Upper lobe of right lung (tissue), 1 donor: Measurements from ENCODE around the gene RMI1. TPM values are rescaled to one million over a fixed set of nuclear protein-coding genes. Genes with fewer than 3 reads are reported as not detected.

Experiments used
- ATAC-seq: fragments of 200-7000 bp; cut with Tn5 transposase; one replicate; pipeline ENCODE4 v1.9.1; 2020; ENCODE audit warnings: mild to moderate bottlenecking, moderate library complexity
- DNase-seq: peaks from one replicate; pipeline ENCODE4 v3.0.0-alpha.2; 2020
- H3K27ac ChIP-seq: fragments of 200-600 bp; one replicate; pipeline ENCODE4 v1.8.0; 2022
- H3K27me3 ChIP-seq: fragments of 200-600 bp; one replicate; pipeline ENCODE4 v1.8.0; 2022; ENCODE audit warnings: mild to moderate bottlenecking
- H3K36me3 ChIP-seq: fragments of 200-600 bp; one replicate; pipeline ENCODE4 v1.8.0; 2022
- H3K4me1 ChIP-seq: fragments of 200-600 bp; one replicate; pipeline ENCODE4 v1.8.0; 2022
- H3K4me3 ChIP-seq: fragments of 200-600 bp; one replicate; pipeline ENCODE4 v1.8.0; 2022; ENCODE audit warnings: mild to moderate bottlenecking
- H3K9me3 ChIP-seq: fragments of 200-600 bp; one replicate; pipeline ENCODE4 v1.8.0; 2022
- intact Hi-C: fragments of 100-400 bp; cut with DNase I; formaldehyde crosslinking; loops from one replicate; pipeline ENCODE4 v1.11.0; 2022
- total RNA-seq: library from RNA; stranded (reverse); fragmentation: NEBNext Ultra II Directional; extraction: Animal tissue kit (Norgen Biotek cat#: 25700); gene quantifications from one replicate; pipeline ENCODE4 v1.2.1, GENCODE V29; 2021
- TF ChIP-seq, protein P1 (sequence below): fragments of 200-600 bp; IDR thresholded peaks from one replicate; pipeline ENCODE4 v1.8.0; 2022; ENCODE audit warnings: antibody characterized with exemption
- donor health status: DM: no; HTN: yes; CAD: no; lungs with severe emphysema.

RMI1 gene
- total RNA-seq, 1 donor from 2014 or later: 5.4 TPM

DNA sequence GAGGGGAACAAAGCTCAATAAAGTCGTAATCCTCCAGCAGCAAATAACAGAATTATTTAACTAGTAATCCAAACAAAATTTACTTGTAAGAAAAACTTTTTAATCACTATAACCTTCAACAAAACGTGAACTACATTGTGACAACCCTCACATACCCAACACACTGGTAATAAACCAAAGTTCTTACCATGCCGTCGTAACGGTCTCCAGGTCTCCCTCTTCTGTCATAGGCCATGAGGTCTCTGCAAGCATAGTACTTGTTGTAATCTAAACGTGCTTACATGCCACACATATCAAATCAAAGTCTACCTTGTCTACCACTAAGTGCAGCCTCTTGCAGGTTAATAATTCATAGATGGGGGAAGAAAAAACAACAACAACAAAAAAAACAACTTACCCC, 9.1 kb upstream of the RMI1 start:
- H3K27me3 ChIP-seq: no peaks in the 10 kb centered on the region
- no peak for DNase-seq
- no peaks in the 10 kb centered on the region for H3K9me3 ChIP-seq
- peaks cover 100% of the 10 kb centered on the region for H3K36me3 ChIP-seq
- peaks cover 15% of the 10 kb centered on the region for H3K4me1 ChIP-seq
- intact Hi-C loops: no loop called here
- no peak overlapping the region for H3K4me3 ChIP-seq
- ATAC-seq: no peak
- TF ChIP-seq, protein P1, sequence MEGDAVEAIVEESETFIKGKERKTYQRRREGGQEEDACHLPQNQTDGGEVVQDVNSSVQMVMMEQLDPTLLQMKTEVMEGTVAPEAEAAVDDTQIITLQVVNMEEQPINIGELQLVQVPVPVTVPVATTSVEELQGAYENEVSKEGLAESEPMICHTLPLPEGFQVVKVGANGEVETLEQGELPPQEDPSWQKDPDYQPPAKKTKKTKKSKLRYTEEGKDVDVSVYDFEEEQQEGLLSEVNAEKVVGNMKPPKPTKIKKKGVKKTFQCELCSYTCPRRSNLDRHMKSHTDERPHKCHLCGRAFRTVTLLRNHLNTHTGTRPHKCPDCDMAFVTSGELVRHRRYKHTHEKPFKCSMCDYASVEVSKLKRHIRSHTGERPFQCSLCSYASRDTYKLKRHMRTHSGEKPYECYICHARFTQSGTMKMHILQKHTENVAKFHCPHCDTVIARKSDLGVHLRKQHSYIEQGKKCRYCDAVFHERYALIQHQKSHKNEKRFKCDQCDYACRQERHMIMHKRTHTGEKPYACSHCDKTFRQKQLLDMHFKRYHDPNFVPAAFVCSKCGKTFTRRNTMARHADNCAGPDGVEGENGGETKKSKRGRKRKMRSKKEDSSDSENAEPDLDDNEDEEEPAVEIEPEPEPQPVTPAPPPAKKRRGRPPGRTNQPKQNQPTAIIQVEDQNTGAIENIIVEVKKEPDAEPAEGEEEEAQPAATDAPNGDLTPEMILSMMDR: no peak
- H3K27ac ChIP-seq: no peak overlapping the region

DNA sequence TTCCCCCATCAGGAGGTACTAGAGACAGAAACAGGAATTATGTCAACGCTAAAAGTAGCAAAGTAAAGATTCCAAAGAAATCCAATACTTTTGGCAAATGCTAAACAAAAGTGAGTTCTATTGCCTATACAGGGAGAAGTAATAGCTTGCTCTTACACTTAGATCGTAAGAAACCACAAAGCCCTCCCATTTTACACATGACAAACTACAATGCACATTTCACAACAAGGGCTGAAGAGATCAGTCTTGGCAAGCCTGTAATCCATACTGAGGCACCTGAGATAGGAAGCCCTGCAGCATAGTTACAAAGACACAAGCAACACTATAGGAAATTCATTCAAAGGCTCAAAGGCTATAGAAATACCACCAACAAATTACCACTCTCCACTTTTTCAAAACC, 8.3 kb upstream of the RMI1 start:
- no peaks in the 10 kb centered on the region for H3K9me3 ChIP-seq
- TF ChIP-seq, protein P1: no peak

DNA sequence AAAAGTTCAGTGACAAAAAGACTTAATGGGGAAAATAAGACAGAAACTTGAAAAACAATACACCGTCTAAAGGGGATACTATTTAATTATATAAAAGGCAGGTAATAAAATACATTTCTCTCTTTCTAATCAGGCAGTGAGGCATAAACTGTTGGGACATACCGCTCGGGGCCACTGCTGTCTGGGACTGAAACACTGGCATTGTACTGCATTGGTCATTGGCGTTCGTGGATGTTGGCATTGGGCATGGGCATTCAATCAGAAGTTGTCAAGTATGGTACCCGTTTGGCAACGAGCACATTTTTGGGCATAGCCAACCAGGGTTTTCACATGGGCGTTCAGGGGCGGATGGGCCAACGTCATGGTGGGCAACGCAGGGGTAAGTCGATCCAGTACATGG, 5.3 kb upstream of the RMI1 start:
- DNase-seq (no peak), ATAC-seq (no peak)
- H3K27me3 ChIP-seq: no peaks in the 10 kb centered on the region
- H3K36me3 ChIP-seq: peaks cover 82% of the 10 kb centered on the region
- no peak overlapping the region for H3K4me3 ChIP-seq
- TF ChIP-seq, protein P1: no peak
- H3K4me1 ChIP-seq: peaks cover 31% of the 10 kb centered on the region
- intact Hi-C loops: no loop called here
- no peak overlapping the region for H3K27ac ChIP-seq
- no peaks in the 10 kb centered on the region for H3K9me3 ChIP-seq

More for the DNA sequence above, 8.3 kb upstream of the RMI1 start:
- intact Hi-C loops: no loop called here
- H3K36me3 ChIP-seq: peaks cover 100% of the 10 kb centered on the region
- DNase-seq (no peak), ATAC-seq (no peak)
- no peak overlapping the region for H3K4me3 ChIP-seq
- no peak overlapping the region for H3K27ac ChIP-seq
- H3K4me1 ChIP-seq: peaks cover 23% of the 10 kb centered on the region
- H3K27me3 ChIP-seq: no peaks in the 10 kb centered on the region

DNA sequence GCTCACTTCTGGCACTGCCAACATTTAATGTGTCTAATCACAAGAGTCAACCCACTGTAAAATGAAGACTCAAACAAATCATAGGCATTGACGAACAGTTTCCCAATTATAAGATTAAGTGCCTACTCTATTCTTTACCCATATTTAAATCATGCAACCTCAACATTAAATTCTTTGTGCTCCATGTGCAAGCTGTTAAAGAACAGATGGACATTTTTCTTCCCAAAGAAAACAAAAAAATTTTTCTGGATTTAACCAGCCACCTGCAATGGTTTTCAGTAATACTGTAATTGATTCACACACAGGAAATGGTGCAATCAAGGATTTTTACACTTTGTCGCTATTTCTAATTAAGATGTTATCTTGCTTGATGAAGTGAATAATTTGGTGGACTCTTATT, 4.2 kb upstream of the RMI1 start:
- DNase-seq: no peak
- intact Hi-C loops: no loop called here
- H3K9me3 ChIP-seq: no peaks in the 10 kb centered on the region
- H3K27me3 ChIP-seq: no peaks in the 10 kb centered on the region
- no peak overlapping the region for H3K27ac ChIP-seq
- peaks cover 72% of the 10 kb centered on the region for H3K36me3 ChIP-seq
- no peak overlapping the region for H3K4me3 ChIP-seq
- no peak for ATAC-seq
- TF ChIP-seq, protein P1: no peak
- peaks cover 31% of the 10 kb centered on the region for H3K4me1 ChIP-seq

DNA sequence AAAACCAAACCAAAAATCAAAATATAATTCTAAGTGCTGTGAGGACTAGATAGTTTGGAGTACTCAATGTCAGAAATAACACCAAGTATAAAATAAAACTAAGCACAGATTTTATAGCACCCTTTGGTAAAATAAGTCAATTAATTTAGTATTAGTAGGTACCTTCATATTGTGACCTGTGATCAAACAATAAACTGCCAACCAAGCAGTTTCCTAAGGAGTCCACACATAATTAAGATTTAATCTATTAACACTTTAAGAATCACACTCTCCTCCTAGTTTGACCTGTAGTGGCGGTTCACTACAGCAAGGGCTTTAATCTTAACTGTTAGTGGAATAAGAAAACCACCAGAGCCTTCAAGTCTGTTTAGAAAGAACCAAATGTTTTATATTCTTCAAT, 3.4 kb upstream of the RMI1 start:
- intact Hi-C loops: no loop called here

More for the DNA sequence above, 3.4 kb upstream of the RMI1 start:
- TF ChIP-seq, protein P1: no peak
- Histone ChIP-seq H3K4me3 (peak overlapping the region; percentile 89), H3K27ac (no peak overlapping the region), H3K9me3 (no peaks in the 10 kb centered on the region), H3K36me3 (peaks cover 63% of the 10 kb centered on the region), H3K27me3 (no peaks in the 10 kb centered on the region), H3K4me1 (peaks cover 38% of the 10 kb centered on the region)
- DNase-seq (no peak), ATAC-seq (no peak)
